Dedifferentiated amniotic fluid mesenchymal stem cell (primary cell): ENCODE measurements around the gene SRD5A3.

Experiments used
- DNase-seq: peaks from one replicate; pipeline ENCODE4 v3.0.0-alpha.2; 2016; ENCODE audit errors: extremely low spot score

Gene SRD5A3

DNA sequence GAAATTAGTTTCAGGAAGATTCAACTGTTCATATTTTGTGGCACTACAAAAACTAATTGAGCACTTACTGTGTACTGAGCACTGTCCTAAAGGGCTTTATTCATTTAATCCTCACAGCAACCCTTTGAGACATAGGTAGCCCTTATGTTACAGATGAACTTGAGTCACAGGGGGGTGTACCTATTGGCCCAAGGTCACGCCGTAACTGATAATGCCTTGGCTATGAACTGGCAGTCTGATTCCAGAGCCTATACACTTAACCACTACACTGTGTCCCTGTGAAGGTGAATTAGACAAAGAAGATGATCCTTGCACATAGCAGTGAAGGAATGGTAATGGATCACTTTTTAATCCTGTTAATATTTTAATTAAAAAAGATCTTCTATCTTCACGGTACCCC is 61.7 kb downstream of the SRD5A3 start:
- no peak for DNase-seq

GRCh38 chr4:55409468-55410171 is 63.6 kb downstream of the SRD5A3 start:
- DNase-seq = no peak

DNA sequence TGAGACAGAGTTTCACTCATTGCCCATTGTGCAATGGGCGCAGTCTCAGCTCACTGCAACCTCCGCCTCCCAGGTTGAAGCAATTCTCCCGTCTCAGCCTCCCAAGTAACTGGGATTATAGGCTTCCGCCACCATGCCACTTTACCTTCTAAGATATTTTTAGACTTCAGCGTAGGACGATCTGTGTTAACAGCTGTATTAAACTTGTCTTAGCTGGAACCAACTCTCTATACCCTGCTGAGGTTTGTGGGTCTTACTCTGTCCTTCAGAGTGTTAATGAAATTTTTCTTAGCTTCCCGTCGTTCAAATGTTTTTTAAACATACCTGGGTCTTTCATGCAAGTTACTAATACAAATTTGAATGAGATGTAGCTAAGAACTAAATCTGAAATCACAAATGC is 64.4 kb downstream of the SRD5A3 start:
- DNase-seq = no peak

GRCh38 chr4:55411621-55412020 is 65.6 kb downstream of the SRD5A3 start:
- no peak for DNase-seq

GRCh38 chr4:55416176-55416575 is 70.1 kb downstream of the SRD5A3 start:
- DNase-seq = no peak
